Iris pigment epithelial cell (primary cell): Measurements from ENCODE around the gene FAM216B.
A peak's percentile ranks its signal among the peaks of the same experiment; 100 is the strongest.

Experiments used
- DNase-seq: peaks from one replicate; pipeline ENCODE4 v3.0.0-alpha.2; 2011; ENCODE audit warnings: low read depth

FAM216B gene

GRCh38 chr13:42781352-42781751 is at the start of gene FAM216B:
TSS of gene FAM216B (plus strand) at chr13:42781584. CDS start at chr13:42784068, 2,484 bp downstream.
- DNase-seq: peak; percentile 34

DNA sequence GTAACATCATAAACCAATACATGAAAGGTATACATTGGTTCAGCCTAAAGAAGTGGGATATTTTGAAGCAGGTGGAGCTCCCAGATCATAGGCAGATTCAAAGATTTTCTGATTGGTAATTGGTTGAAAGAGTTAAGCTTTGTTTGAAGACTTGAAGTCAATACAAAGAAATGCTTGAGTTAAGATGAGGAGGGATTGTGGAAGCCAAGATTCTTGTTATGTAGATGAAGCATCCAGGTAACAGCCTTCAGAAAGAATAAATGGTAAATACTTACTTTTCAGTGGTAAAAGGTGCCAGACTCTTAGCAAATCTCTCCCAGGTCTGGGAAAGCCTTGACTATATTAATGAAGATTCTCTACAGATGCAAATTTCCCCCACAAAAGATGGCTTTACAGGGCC is 49.3 kb upstream of the FAM216B start:
- DNase-seq: no peak

GRCh38 chr13:42733046-42733445 is 48.3 kb upstream of the FAM216B start:
- no peak for DNase-seq

DNA sequence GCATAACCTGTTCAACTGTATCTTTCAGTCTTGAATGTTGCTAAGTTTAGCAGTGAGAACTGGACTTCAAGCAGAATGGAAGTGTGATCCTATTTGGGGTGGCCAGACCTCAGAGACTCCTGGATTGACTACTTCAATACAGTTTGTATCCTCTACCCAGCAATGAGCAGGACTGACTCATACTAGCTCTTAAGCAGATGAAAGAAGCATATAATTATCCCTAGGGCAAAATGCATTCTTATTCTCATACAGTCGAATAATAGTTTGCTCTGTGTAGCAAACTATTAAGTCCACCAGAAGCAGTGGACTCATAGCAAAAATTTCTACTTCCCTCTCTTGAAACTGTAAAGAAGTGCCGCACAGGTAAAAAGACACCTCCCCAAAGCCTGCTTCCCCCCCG is 46.4 kb upstream of the FAM216B start:
- no peak for DNase-seq

DNA sequence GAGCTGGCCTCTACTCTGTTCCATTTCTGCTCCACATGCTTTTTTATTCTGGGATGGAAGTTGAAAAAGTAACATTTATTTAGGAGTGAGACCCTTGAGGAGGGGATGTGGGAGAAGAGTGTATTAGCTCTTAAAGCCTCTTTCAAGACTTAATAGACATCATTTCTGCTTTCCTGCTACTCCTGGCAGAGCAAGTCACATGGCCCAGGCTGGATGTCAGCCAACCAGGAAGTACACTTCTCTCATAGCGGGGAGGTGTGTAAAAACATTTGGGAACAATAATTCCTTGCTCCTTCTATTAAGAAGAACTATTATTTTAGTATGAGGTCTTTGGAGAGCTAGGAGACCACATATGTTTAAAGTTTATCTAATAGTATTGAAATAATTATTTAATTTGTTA is 40.6 kb upstream of the FAM216B start:
- DNase-seq: peak; percentile 66

- DNase-seq: no peak
Observed at GRCh38 chr13:42741914-42742313, 39.5 kb upstream of the FAM216B start.

DNA sequence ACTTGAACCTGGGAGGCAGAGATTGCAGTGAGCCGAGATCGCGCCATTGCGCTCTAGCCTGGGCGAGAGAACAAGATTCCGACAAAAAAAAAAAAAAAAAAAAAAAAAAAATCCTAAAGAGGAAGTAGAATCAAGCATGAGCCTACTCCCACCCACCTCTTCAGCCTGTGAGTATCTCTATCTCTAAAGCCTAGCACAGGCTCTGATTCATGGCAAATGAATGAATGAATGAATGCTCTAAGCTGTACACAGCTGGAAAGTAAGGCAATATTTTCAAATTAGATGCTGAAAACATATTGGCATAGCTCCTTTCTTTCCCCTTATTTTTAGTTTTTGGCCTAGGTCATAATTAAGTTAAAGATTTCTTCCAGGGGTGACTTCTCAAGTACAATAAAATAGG is 35.7 kb upstream of the FAM216B start:
- peak; percentile 65 for DNase-seq

DNA sequence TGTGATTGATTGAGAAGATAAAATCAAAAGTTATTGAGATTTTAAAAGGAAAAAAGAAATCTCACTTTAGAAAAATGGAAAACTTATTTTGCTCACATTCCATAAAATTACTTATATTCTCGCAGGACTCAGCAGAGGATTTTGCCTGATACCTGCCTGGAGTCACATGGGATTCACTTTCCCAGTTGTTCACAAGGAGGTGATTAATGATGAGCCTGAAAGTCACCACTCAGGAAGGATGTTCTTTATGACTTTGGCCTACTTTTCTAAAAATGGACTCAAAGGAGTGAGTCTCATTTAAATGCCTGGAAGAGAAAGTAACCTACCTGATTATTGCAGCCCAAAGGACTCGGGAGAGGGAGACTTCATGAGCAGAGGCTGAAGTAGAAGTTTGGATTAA is 34.5 kb upstream of the FAM216B start:
- no peak for DNase-seq

GRCh38 chr13:42747399-42747873 is 33.9 kb upstream of the FAM216B start:
- DNase-seq: peak; percentile 100

- no peak for DNase-seq
Observed at GRCh38 chr13:42750794-42751193, 30.6 kb upstream of the FAM216B start.

DNA sequence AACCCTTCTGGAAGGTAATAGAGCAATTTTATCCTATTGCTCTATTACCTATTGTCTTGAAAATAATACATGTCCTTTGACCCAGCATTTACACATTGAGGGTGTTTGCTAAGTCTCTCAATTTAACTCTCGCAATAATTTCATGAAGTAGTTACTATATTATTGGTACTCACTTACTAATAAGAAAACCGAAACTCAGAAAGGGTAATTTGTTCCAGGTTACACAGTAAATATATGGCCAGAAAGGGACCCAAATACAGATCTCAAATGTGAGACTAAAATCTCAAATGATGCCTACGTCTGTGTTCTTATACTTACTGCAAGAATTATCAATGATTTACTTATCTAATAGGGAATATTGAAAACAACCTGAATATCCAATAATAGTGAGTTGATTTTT is 29.7 kb upstream of the FAM216B start:
- DNase-seq: no peak

DNA sequence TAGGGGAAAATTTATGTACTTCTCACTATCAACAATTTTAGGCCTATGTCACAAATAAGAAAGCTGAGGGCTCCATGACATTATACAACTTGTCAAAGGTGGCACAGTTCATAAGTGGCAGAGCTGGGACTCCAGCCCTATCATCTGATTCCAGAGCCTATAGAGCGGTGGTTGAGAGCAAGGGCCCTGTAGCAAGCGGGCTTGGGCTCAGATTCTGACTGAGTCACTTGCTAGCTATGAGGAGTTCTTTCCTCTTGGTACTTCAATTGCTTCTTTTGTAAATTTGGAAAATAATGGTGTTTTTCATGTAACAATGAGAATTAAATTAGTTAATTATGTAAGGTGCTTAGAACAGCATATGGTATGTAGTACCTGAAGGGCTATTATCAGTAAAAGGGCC is 28.7 kb upstream of the FAM216B start:
- DNase-seq: peak; percentile 67

GRCh38 chr13:42753697-42754096 is 27.7 kb upstream of the FAM216B start:
- no peak for DNase-seq

DNA sequence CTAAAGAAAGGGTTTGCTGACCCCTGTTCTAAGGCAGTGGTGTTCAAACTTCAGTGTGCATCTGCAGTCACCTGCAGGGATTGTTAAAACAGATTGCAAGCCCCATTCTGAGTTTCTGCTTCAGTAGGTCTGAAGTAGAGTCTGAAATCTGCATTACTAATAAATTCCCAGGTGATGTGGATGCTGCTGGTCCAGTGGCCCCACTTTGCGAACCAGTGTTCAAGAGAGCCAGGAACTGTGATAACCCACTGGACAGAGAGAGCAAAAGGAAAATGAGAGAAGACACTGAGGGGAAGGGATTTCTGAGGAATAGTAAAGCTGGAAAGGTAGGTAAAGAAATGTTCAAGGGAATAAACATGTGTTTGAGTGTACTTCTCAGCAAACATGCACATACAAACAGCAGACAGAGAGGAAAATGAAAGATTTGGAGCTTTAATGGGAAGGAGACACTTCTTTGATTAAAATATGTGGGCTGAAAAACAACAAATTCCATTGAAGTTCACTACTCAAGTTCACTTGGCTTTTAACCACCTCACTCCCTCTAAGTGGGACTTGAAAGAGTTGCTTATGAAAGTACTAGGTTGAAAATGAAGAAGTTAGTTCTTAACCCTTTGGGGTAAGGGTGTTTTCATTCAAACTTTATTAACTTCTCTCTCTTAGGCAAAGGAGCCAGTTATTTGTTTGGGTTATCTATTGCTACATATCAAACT is 26.4 kb upstream of the FAM216B start:
- DNase-seq: peak; percentile 54

DNA sequence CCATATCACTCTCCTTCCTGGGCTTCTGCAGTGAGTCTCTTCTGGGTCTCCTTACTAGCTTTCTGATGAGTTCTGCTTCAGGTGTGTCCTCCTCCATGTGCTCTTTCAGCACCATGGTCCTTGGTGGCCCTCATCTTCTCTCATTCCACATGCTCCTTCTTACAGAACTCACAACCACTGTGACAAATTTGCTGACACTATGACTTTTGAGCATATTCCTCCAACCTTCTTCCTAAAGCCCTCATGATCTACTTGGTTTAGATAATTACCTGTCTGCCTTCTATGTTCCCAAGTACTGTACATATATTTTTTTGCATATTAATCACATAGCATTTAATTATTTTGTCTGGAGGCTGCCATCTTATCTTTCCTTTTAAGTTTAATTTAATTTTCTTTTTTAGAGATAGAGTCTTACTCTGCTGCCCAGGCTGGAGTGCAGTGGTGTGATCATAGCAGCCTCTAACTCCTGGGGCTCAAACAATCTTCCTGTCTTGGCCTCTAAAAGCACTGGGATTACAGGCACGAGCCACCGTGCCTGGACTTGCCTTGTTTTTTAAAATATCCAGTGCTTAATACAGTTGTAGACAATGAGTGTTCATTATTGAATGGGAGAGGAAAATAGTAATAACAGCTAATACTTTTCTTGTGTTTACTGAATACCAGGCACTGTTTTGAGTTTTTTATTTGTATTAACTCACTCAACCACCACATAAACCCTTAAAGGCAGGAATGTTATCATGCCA is 23.5 kb upstream of the FAM216B start:
- no peak for DNase-seq

GRCh38 chr13:42758515-42758914 is 22.9 kb upstream of the FAM216B start:
- no peak for DNase-seq

DNA sequence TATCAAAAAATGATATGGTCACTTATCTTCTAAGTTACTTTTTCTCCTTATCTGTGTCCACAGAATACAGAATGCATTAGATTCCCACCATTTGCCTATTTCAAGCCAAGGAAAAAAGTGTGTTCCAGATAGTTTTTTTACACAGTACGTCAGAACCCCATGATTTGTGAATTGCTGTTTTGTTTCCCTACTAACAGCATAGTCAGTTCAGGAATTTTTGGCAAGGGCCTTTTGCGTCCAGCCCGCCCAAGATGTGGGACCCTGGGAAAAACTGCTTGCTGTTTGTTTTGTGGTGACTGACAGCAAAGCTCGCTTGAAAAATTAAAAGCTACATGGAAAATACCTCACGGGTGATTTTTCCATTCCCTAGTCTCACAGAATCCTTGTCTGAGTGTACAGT is 20.4 kb upstream of the FAM216B start:
- DNase-seq: peak; percentile 38

- peak; percentile 88 for DNase-seq
Observed at GRCh38 chr13:42762251-42762650, 19.1 kb upstream of the FAM216B start.

- DNase-seq: peak; percentile 97
Observed at GRCh38 chr13:42762917-42763316, 18.5 kb upstream of the FAM216B start.

GRCh38 chr13:42766016-42766415 is 15.4 kb upstream of the FAM216B start:
- DNase-seq: no peak

- peak; percentile 47 for DNase-seq
Observed at GRCh38 chr13:42769650-42770049, 11.7 kb upstream of the FAM216B start.

- DNase-seq: peak; percentile 22
Observed at GRCh38 chr13:42776558-42776957, 4.8 kb upstream of the FAM216B start.

GRCh38 chr13:42777467-42777866 is 3.9 kb upstream of the FAM216B start:
- peak; percentile 24 for DNase-seq
